ENCODE results near the gene MTHFD1L. TPM values are rescaled to one million over a fixed set of nuclear protein-coding genes. Genes with fewer than 3 reads are reported as not detected.

Gene MTHFD1L
- polyA plus RNA-seq, 2 of the 4 experiments (the other 2 are of a cell fraction): 27.2 to 63.2 TPM

DNA sequence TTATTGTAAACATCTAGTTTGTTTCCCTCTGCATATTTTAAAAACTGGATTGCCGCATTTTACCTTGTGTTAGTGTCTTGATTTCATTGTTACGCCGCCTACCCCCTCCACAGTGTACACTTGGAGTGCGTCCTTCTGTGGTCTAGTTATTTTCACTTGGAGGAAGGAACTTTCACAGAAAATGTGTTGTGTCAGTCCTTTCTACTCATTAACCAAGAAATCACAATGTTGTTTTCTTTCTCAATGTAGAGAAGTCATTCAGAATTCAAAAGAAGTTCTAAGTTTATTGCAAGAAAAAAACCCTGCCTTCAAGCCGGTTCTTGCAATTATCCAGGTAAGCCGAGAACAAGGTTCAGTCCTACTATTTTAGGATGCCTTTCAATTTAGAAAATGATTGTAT lies 10.3 kb downstream of the MTHFD1L start:
- Histone ChIP-seq H3K9me3 (no peaks in the 10 kb centered on the region), H3K4me3 (no peak overlapping the region), H3K27ac (no peak overlapping the region), H3K4me2 (no peak overlapping the region), H3K4me1 (peaks cover 15% of the 10 kb centered on the region; the same call in 2 of the 3 replicates)
- TF ChIP-seq HEYL (CRISPR knock-in tag; IDR thresholded peaks at IDR 0.05) (no peak), KDM1A (IDR thresholded peaks at IDR 0.05; ENCODE audit: low read depth) (no peak), RNF2 (IDR thresholded peaks at IDR 0.05; ENCODE audit: borderline replicate concordance, low read depth) (no peak), EP300 (IDR thresholded peaks at IDR 0.05) (no peak), REST (IDR thresholded peaks at IDR 0.05) (no peak), CHD4 (IDR thresholded peaks at IDR 0.05; ENCODE audit: borderline replicate concordance) (no peak), CEBPB (IDR thresholded peaks at IDR 0.05) (no peak)
- TF ChIP-seq, protein P1, sequence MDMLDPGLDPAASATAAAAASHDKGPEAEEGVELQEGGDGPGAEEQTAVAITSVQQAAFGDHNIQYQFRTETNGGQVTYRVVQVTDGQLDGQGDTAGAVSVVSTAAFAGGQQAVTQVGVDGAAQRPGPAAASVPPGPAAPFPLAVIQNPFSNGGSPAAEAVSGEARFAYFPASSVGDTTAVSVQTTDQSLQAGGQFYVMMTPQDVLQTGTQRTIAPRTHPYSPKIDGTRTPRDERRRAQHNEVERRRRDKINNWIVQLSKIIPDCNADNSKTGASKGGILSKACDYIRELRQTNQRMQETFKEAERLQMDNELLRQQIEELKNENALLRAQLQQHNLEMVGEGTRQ (IDR thresholded peaks at IDR 0.05): no peak
- DNase-seq (ENCODE audit: low read depth in 1 of 2, low spot score in 1 of 2) (no peak), FAIRE-seq (no peak), ATAC-seq (no peak)
- CTCF ChIA-PET: interaction anchor here (2.3 kb wide), 1 partner anchor 15 kb away, joined by 18 read pairs; no protein-coding TSS in a partner anchor
- POLR2A ChIA-PET: no interaction called here
- WGBS (ENCODE audit: missing lambda C conversion rate): 91% methylated on average over 6 of the region's 6 CpGs

GRCh38 chr6:150876598-150876997 lies 11.1 kb downstream of the MTHFD1L start:
- Histone ChIP-seq H3K9me3 (no peaks in the 10 kb centered on the region), H3K4me3 (no peak overlapping the region), H3K4me1 (peaks cover 23% of the 10 kb centered on the region), H3K4me2 (no peak overlapping the region), H3K27ac (no peak overlapping the region)
- DNase-seq (ENCODE audit: low read depth in 1 of 2, low spot score in 1 of 2) (no peak), FAIRE-seq (no peak), ATAC-seq (no peak)
- ChIA-PET POLR2A (no interaction called here), CTCF (interaction anchor here (1.6 kb wide), 1 partner anchor 15 kb away, joined by 6 read pairs; no protein-coding TSS in a partner anchor)
- 96% methylated on average over 5 of the region's 5 CpGs for WGBS (ENCODE audit: missing lambda C conversion rate)
- no peak for TF ChIP-seq KDM1A (IDR thresholded peaks at IDR 0.05; ENCODE audit: low read depth)
- no peak for TF ChIP-seq KDM5A (IDR thresholded peaks at IDR 0.05)
- TF ChIP-seq RFX5 (IDR thresholded peaks at IDR 0.05): no peak
- TF ChIP-seq CBX2 (IDR thresholded peaks at IDR 0.05; ENCODE audit: borderline replicate concordance, low read depth): no peak
- no peak for TF ChIP-seq TFCP2L1 (CRISPR knock-in tag; IDR thresholded peaks at IDR 0.05)
- TF ChIP-seq GATA3 (IDR thresholded peaks at IDR 0.05; ENCODE audit: borderline replicate concordance): no peak
- no peak for TF ChIP-seq REST (IDR thresholded peaks at IDR 0.05)
- no peak for TF ChIP-seq SMC3 (IDR thresholded peaks at IDR 0.05)
- TF ChIP-seq POLR2A (IDR thresholded peaks at IDR 0.05; ENCODE audit: low read length): no peak
- TF ChIP-seq, protein P2, sequence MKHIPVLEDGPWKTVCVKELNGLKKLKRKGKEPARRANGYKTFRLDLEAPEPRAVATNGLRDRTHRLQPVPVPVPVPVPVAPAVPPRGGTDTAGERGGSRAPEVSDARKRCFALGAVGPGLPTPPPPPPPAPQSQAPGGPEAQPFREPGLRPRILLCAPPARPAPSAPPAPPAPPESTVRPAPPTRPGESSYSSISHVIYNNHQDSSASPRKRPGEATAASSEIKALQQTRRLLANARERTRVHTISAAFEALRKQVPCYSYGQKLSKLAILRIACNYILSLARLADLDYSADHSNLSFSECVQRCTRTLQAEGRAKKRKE (CRISPR knock-in tag; IDR thresholded peaks at IDR 0.05; ENCODE audit: low read depth): no peak
- TF ChIP-seq MAZ (IDR thresholded peaks at IDR 0.05; ENCODE audit: borderline replicate concordance, low read depth, low read length): no peak
- TF ChIP-seq HDAC2 (IDR thresholded peaks at IDR 0.05): no peak
- TF ChIP-seq ZC3H11A (IDR thresholded peaks at IDR 0.05): no peak
- no peak for TF ChIP-seq PBX3 (IDR thresholded peaks at IDR 0.05)
